HCT116 (cell line): ENCODE measurements around the gene VPS35L. TPM values are rescaled to one million over a fixed set of nuclear protein-coding genes. Genes with fewer than 3 reads are reported as not detected.

Experiments
- ATAC-seq: fragments of 200-7000 bp; cut with Tn5 transposase; 2 replicates; pipeline ENCODE4 v1.9.1; 2020; ENCODE audit warnings: mild to moderate bottlenecking, moderate library complexity
- BruUV-seq: library from RNA; stranded (reverse); fragments of 400-500 nt; replicated peaks from 2 replicates; lab custom pipeline; 2021; lab: Mats Ljungman, UMichigan
- CTCF ChIA-PET: fragments of 300-600 bp; sonication (Branson Sonifier 250); formaldehyde crosslinking; loops from one replicate; lab custom pipeline; 2021; ENCODE audit warnings: antibody characterized with exemption; lab: Charles Lee
- POLR2A ChIA-PET: fragments of 300-600, 350-600 bp; sonication (Branson Sonifier 250); formaldehyde crosslinking; loops from one replicate; lab custom pipeline; 2021; ENCODE audit warnings: antibody characterized with exemption; lab: Charles Lee
- RAD21 ChIA-PET, 2 experiments: fragments of 300-600 bp; sonication (Branson Sonifier 250); formaldehyde crosslinking; loops; one replicate each; lab custom pipeline; 2023; ENCODE audit warnings: low total read pairs in 2 of 2; ENCODE audit not compliant: uncharacterized antibody in 2 of 2, unreplicated experiment in 2 of 2, low non-redundant PET in 1 of 2; lab: Charles Lee
- DNase-seq: peaks from one replicate; pipeline ENCODE4 v3.0.0-alpha.2; 2010; ENCODE audit warnings: low read depth, low spot score
- H2AFZ ChIP-seq: fragments of 200-600 bp; shearing (Covaris generic), sonication (generic); 2 replicates; pipeline ENCODE4 v1.6.1; 2017; ENCODE audit warnings: low read depth, mixed run types, mixed read lengths, antibody characterized with exemption, low read length; ENCODE audit not compliant: poor library complexity, severe bottlenecking
- H3K27ac ChIP-seq: 2 replicates; pipeline ENCODE4 v1.5.1; 2012; ENCODE audit warnings: low read depth, low read length
- H3K27me3 ChIP-seq: fragments of 200-600 bp; sonication (generic); 2 replicates; pipeline ENCODE4 v1.6.1; 2016; ENCODE audit warnings: mixed run types, low read length, mixed read lengths; ENCODE audit not compliant: insufficient read depth
- H3K36me3 ChIP-seq, 2 experiments: fragments of 200-500 bp in 1 of 2; fragments of 200-600 bp in 1 of 2; sonication (Bioruptor generic) in 1 of 2; sonication (generic) in 1 of 2; 2 replicates each; pipeline versions ENCODE4 v1.5.1 to v1.6.1; 2014 to 2016; ENCODE audit warnings: low read length in 2 of 2, inconsistent platforms in 1 of 2, mixed read lengths in 1 of 2, mixed run types in 1 of 2; ENCODE audit not compliant: insufficient read depth in 2 of 2, control insufficient read depth in 1 of 2
- H3K4me1 ChIP-seq, 2 experiments: fragments of 200-600 bp in 1 of 2; sonication (generic) in 1 of 2; 2 replicates each; pipeline versions ENCODE4 v1.5.1 to v1.6.1; 2012 to 2017; ENCODE audit warnings: low read length in 2 of 2, inconsistent platforms in 1 of 2, mild to moderate bottlenecking in 1 of 2, mixed read lengths in 1 of 2, mixed run types in 1 of 2, moderate library complexity in 1 of 2; ENCODE audit not compliant: insufficient read depth in 2 of 2, control insufficient read depth in 1 of 2
- H3K4me2 ChIP-seq: fragments of 200-600 bp; sonication (generic); 2 replicates; pipeline ENCODE4 v1.6.1; 2017; ENCODE audit warnings: mixed run types, low read length, mixed read lengths
- H3K4me3 ChIP-seq, 2 experiments: fragments of 200-600 bp in 1 of 2; sonication (generic) in 1 of 2; replicated peaks in 1 of 2; 2 replicates each; pipeline ENCODE4 v1.5.1; 2011 to 2016; ENCODE audit warnings: low read length in 2 of 2, control low read depth in 1 of 2, low read depth in 1 of 2, mild to moderate bottlenecking in 1 of 2, mixed read lengths in 1 of 2, mixed run types in 1 of 2
- H3K79me2 ChIP-seq: fragments of 200-600 bp; sonication (generic); 2 replicates; pipeline ENCODE4 v1.6.1; 2017; ENCODE audit warnings: mild to moderate bottlenecking, mixed run types, low read length, moderate library complexity, mixed read lengths; ENCODE audit not compliant: insufficient read depth
- H3K9ac ChIP-seq: fragments of 200-600 bp; sonication (generic); 2 replicates; pipeline ENCODE4 v1.6.1; 2016; ENCODE audit warnings: low read length, mixed read lengths
- H3K9me2 ChIP-seq: fragments of 200-600 bp; sonication (generic), shearing (Covaris generic); 2 replicates; pipeline ENCODE4 v1.6.1; 2017; ENCODE audit warnings: mixed run types, mild to moderate bottlenecking, moderate library complexity; ENCODE audit not compliant: insufficient read depth
- H3K9me3 ChIP-seq, 2 experiments: fragments of 200-500 bp in 1 of 2; fragments of 200-600 bp in 1 of 2; sonication (Bioruptor generic) in 1 of 2; sonication (generic) in 1 of 2; 2 replicates each; pipeline ENCODE4 v1.6.1; 2014 to 2017; ENCODE audit warnings: low read length in 2 of 2, mixed read lengths in 2 of 2, inconsistent platforms in 1 of 2, low read depth in 1 of 2, mild to moderate bottlenecking in 1 of 2, mixed run types in 1 of 2, moderate library complexity in 1 of 2; ENCODE audit not compliant: control insufficient read depth in 1 of 2, insufficient read depth in 1 of 2
- H4K20me1 ChIP-seq: fragments of 200-600 bp; sonication (generic), shearing (Covaris generic); 2 replicates; pipeline ENCODE4 v1.6.1; 2017; ENCODE audit warnings: mixed run types, mild to moderate bottlenecking, moderate library complexity; ENCODE audit not compliant: insufficient read depth
- ATF3 ChIP-seq: IDR thresholded peaks from 2 replicates; pipeline ENCODE4 v1.6.1; 2012
- CEBPB ChIP-seq: IDR thresholded peaks from 2 replicates; pipeline ENCODE4 v1.6.1; 2012; ENCODE audit warnings: low read depth
- EGR1 ChIP-seq: IDR thresholded peaks from 2 replicates; pipeline ENCODE4 v1.6.1; 2012; ENCODE audit warnings: low read depth
- ELF1 ChIP-seq: IDR thresholded peaks from 2 replicates; pipeline ENCODE4 v1.6.1; 2012; ENCODE audit warnings: low read depth, borderline replicate concordance
- EZH2 ChIP-seq: fragments of 200-600 bp; sonication (generic); IDR thresholded peaks from 2 replicates; pipeline ENCODE4 v1.6.1; 2017; ENCODE audit warnings: antibody characterized with exemption, mixed run types
- EZH2phosphoT487 ChIP-seq: fragments of 200-600 bp; IDR thresholded peaks from 2 replicates; pipeline ENCODE4 v1.6.1; 2018; ENCODE audit warnings: antibody characterized with exemption, borderline replicate concordance
- FOSL1 ChIP-seq: IDR thresholded peaks from 2 replicates; pipeline ENCODE4 v1.6.1; 2012; ENCODE audit warnings: low read depth
- JUND ChIP-seq: IDR thresholded peaks from 2 replicates; pipeline ENCODE4 v1.6.1; 2012
- POLR2A ChIP-seq: IDR thresholded peaks from 2 replicates; pipeline ENCODE4 v1.7.0; 2011; ENCODE audit warnings: borderline replicate concordance; ENCODE audit not compliant: insufficient read depth, insufficient read length; ENCODE audit errors: extremely low read depth
- POLR2AphosphoS5 ChIP-seq: IDR thresholded peaks from 2 replicates; pipeline ENCODE4 v1.6.1; 2011; ENCODE audit warnings: mild to moderate bottlenecking, low read depth, low read length, moderate library complexity
- RAD21 ChIP-seq: IDR thresholded peaks from 2 replicates; pipeline ENCODE4 v1.6.1; 2012; ENCODE audit warnings: low read depth, mild to moderate bottlenecking
- REST ChIP-seq: IDR thresholded peaks from 2 replicates; pipeline ENCODE4 v1.6.1; 2012; ENCODE audit warnings: low read depth
- SIN3A ChIP-seq: IDR thresholded peaks from 2 replicates; pipeline ENCODE4 v1.6.1; 2012; ENCODE audit warnings: low read depth
- SP1 ChIP-seq: IDR thresholded peaks from 2 replicates; pipeline ENCODE4 v1.6.1; 2012; ENCODE audit warnings: low read depth
- SRF ChIP-seq: IDR thresholded peaks from 2 replicates; pipeline ENCODE4 v1.6.1; 2012; ENCODE audit warnings: low read depth
- TCF7L2 ChIP-seq: IDR thresholded peaks from 2 replicates; pipeline ENCODE4 v1.7.0; 2011; ENCODE audit warnings: borderline replicate concordance, inconsistent platforms; ENCODE audit not compliant: insufficient read depth, insufficient read length; ENCODE audit errors: extremely low read depth
- YY1 ChIP-seq: IDR thresholded peaks from 2 replicates; pipeline ENCODE4 v1.6.1; 2011; ENCODE audit warnings: low read length, low read depth, moderate library complexity, mild to moderate bottlenecking; ENCODE audit not compliant: insufficient replicate concordance; ENCODE audit errors: extremely low read depth
- ZBTB33 ChIP-seq: IDR thresholded peaks from 2 replicates; pipeline ENCODE4 v1.6.1; 2011; ENCODE audit warnings: mild to moderate bottlenecking, low read length, moderate library complexity; ENCODE audit not compliant: insufficient replicate concordance; ENCODE audit errors: extremely low read depth
- intact Hi-C: fragments of 100-400 bp; cut with micrococcal nuclease; formaldehyde crosslinking; loops from 2 replicates; pipeline ENCODE4 v1.10.0; 2022
- total RNA-seq: library from RNA; stranded (reverse); gene quantifications from one replicate; pipeline ENCODE4 v1.2.1, GENCODE V29; 2021; ENCODE audit not compliant: unreplicated experiment

VPS35L gene
- total RNA-seq, 1 experiment from 2014 or later: 21.4 TPM

GRCh38 chr16:19520861-19521331 lies 34.6 kb upstream of the VPS35L start (continued):
- no peak for TF ChIP-seq EGR1
- TF ChIP-seq CEBPB: no peak
- no peak for TF ChIP-seq SRF
- no peak; the same call in 1 of the 2 replicates for TF ChIP-seq POLR2AphosphoS5
- TF ChIP-seq ELF1: no peak
- no peak for TF ChIP-seq EZH2phosphoT487

GRCh38 chr16:19521471-19522396 lies 33.8 kb upstream of the VPS35L start, which contains the start of gene GDE1:
GDE1 (minus strand) TSS chr16:19522098; CDS start chr16:19521964, 134 bp downstream.
- Histone ChIP-seq H3K27ac (peak within 1 kb of the TSS; percentile 84), H2AFZ (peak within 1 kb of the TSS; percentile 39), H3K9me3 (no peaks in the 10 kb centered on the region), H3K36me3 (peaks cover 0 to 8% of the 10 kb centered on the region in 2 experiments; a peak in 1 of 4 replicates), H3K9me2 (no peaks in the 10 kb centered on the region), H3K27me3 (no peaks in the 10 kb centered on the region), H3K4me2 (peak within 1 kb of the TSS; percentile 74), H3K4me1 (peaks cover 17 to 48% of the 10 kb centered on the region in 2 experiments), H4K20me1 (no peaks in the 10 kb centered on the region), H3K79me2 (peaks cover 61% of the 10 kb centered on the region), H3K4me3 (peak within 1 kb of the TSS; percentile 65 to 87), H3K9ac (peak within 1 kb of the TSS; percentile 74)
- BruUV-seq: no TSS peak
- ChIA-PET POLR2A (interaction anchor here (0.9 to 1.4 kb wide), 2 partner anchors 28 to 34 kb away, joined by 3 read pairs; partner anchors contain the start of gene VPS35L), RAD21 (no interaction called here), CTCF (interaction anchor here (1.1 kb wide), 1 partner anchor 436 kb away, joined by 3 read pairs; no protein-coding TSS in a partner anchor)
- ATAC-seq (peak; percentile 83), DNase-seq (peak; percentile 69)
- intact Hi-C loops: loop anchor here (5.0 kb wide), 1 partner anchor 104 kb away; the partner anchor contains the start of gene TMC5
- TF ChIP-seq EGR1: peak; percentile 62
- TF ChIP-seq EZH2phosphoT487: no peak
- TF ChIP-seq POLR2A: peak; percentile 77
- TF ChIP-seq ZBTB33: no peak
- no peak for TF ChIP-seq RAD21
- no peak for TF ChIP-seq TCF7L2
- peak; percentile 50 for TF ChIP-seq SP1
- peak; percentile 79 for TF ChIP-seq SIN3A
- TF ChIP-seq ATF3: no peak
- TF ChIP-seq SRF: no peak
- TF ChIP-seq YY1: peak; percentile 89
- TF ChIP-seq FOSL1: no peak
- TF ChIP-seq JUND: no peak
- peak; percentile 39; the same call in 1 of the 2 replicates for TF ChIP-seq ELF1
- no peak for TF ChIP-seq EZH2
- no peak for TF ChIP-seq REST
- TF ChIP-seq POLR2AphosphoS5: peak; percentile 94
